Measurements from ENCODE around the gene TMIGD1.

- TF ChIP-seq, protein P1, sequence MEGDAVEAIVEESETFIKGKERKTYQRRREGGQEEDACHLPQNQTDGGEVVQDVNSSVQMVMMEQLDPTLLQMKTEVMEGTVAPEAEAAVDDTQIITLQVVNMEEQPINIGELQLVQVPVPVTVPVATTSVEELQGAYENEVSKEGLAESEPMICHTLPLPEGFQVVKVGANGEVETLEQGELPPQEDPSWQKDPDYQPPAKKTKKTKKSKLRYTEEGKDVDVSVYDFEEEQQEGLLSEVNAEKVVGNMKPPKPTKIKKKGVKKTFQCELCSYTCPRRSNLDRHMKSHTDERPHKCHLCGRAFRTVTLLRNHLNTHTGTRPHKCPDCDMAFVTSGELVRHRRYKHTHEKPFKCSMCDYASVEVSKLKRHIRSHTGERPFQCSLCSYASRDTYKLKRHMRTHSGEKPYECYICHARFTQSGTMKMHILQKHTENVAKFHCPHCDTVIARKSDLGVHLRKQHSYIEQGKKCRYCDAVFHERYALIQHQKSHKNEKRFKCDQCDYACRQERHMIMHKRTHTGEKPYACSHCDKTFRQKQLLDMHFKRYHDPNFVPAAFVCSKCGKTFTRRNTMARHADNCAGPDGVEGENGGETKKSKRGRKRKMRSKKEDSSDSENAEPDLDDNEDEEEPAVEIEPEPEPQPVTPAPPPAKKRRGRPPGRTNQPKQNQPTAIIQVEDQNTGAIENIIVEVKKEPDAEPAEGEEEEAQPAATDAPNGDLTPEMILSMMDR (IDR thresholded peaks at IDR 0.05) = no peak
- no peak for TF ChIP-seq RFX5 (IDR thresholded peaks at IDR 0.05; ENCODE audit: low read length)
These were observed 45.5 kb upstream of the TMIGD1 start for GRCh38 chr17:30379303-30379902.
